ENCODE measurements around the gene DIO1.

Gene DIO1

DNA sequence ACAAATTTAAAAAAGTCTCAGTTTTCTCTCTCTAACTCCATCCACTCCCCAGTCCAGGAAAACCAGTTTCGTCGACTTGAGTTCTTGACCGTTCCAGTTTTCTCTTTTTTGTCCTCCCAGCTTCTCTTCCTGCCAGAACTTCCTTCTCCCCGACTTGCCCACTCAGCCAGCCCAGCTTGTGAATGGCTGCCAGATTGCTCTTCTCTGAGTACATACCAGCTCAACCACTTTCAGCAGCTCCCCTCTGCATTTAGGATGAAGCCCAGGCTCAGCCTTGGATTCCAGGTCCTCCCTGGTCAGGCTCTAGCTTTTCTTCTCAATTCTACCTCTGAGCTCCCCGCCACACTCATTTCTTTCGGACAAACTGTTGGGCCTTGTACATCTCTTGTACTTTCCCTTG is 1.4 kb downstream of the DIO1 start:
- no peak for DNase-seq

DNA sequence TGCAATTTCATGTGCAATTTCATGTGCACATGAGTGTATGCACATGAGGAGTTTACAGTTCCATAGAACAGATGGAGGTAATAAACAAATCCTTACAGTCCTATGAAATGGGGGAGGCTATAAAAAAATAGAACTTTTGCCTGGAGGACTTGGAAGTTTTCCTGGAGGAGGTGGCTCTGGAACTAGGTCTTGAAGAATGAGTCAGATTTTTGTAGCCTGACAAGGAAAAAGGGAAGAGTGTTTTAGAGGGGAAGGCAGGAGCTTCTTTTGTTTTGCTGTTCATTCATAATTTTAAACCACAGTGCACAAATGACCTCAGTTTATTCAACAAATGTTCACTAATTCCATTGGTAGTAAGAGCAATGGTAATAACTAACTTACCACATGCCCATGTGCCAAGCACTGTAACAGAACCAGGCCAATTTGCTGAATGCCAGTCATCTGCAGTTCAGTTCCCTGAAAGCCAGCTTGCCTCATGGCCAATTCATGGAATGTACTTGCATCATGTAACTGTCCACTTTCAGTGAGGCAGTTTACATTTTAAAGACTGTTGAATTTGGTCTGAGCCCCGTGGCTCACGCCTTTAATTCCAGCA is 2.7 kb downstream of the DIO1 start:
- DNase-seq, result peak; percentile 67

DNA sequence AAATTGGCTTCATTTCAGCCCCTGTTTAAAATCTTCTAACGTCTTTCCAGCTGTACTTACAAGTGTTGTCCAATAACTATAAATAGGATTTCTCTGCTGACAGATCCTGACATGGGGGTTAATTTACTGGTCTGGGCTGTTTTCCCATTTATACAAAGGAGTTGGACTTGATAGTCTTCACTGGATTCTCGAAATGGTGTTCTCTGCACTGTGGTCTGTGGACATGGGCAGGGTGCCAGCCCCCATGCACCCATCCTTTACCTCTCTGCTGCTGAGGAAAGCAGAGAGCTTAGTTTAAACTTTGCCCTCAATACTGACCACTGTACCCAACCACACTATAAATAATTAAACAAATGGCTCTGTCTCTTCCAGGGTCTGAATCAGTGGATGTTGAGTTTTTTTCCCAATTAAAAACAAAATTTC is 5.2 kb downstream of the DIO1 start:
- no peak for DNase-seq

- no peak for DNase-seq
These were observed 5.7 kb downstream of the DIO1 start for GRCh38 chr1:53899708-53900107.

- no peak for DNase-seq
These were observed 8.5 kb downstream of the DIO1 start for GRCh38 chr1:53902235-53903138.

- DNase-seq, result no peak
These were observed 11.5 kb downstream of the DIO1 start for GRCh38 chr1:53905509-53905908.

DNA sequence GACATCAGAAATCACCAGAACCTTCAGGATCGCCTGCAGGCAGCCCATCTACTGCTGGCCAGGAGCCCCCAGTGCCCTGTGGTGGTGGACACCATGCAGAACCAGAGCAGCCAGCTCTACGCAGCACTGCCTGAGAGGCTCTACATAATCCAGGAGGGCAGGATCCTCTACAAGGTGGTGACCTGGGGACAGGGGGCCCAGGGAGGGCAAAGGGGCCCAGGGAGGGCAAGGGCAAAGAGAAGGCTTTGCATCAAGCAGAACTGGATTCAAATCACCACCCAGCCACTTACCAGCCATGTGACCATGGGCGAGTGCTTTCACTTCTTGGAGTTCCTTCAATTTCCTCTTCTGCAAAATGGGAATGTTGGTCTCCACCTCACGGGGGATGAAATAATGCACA is 12.1 kb downstream of the DIO1 start:
- no peak for DNase-seq

DNA sequence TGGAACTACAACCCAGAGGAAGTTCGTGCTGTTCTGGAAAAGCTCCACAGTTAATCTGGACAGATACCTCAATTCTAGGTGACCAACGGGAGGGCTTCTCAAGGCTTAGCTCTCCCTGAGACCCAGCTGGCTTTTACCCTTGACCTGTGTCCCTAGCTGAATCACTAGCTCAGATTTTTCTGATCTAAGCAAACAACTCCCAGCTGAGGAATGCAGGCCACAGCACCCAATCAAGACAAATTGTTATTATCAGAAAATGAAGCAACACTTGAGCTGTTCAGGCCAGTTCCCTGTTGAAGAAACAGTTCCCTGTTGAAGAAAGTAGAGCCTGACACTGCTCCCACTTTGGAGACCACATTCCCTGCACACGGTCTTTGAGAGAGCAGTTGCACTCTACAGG is 16.0 kb downstream of the DIO1 start:
- DNase-seq, result no peak

DNA sequence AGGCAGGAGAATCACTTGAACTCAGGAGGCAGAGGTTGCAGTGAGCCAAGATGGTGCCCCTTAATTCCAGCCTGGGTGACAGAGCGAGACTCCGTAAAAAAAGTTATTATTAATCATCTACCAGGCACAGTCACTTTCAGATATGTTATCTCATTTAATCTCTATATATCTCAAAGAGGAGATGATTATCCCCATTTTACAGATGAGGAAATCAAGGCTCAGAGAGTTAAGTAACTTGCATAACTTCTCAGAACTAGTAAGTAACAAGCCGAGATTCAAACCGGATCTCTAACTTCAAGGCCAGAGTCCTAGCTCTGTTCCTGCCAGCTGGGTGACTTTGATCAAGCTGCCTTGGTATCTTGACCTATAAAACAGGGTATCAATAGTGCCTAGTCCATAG is 17.5 kb downstream of the DIO1 start:
- DNase-seq, result no peak

- no peak for DNase-seq
These were observed 19.5 kb downstream of the DIO1 start for GRCh38 chr1:53913352-53914033.

DNA sequence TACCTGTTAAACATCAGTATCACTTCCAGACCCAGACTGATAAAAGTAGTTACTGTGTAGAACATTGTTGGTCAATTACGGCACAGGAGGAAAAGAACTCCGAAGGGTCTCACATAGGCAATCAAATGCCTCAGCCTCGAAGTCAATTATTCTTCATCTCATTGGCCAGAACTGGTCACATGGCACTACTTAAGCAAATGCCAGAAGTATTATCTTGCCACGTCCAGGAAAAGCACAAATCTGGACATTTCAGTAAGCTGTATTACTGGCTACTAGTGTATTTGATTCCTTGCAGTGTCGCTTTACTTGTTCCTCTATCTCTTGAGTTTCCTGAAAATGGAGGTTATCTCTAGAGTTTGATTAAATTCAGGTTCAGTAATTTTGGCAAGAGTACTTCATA is 24.4 kb downstream of the DIO1 start:
- no peak for DNase-seq

GRCh38 chr1:53919675-53920066 is 25.7 kb downstream of the DIO1 start:
- no peak for DNase-seq

DNA sequence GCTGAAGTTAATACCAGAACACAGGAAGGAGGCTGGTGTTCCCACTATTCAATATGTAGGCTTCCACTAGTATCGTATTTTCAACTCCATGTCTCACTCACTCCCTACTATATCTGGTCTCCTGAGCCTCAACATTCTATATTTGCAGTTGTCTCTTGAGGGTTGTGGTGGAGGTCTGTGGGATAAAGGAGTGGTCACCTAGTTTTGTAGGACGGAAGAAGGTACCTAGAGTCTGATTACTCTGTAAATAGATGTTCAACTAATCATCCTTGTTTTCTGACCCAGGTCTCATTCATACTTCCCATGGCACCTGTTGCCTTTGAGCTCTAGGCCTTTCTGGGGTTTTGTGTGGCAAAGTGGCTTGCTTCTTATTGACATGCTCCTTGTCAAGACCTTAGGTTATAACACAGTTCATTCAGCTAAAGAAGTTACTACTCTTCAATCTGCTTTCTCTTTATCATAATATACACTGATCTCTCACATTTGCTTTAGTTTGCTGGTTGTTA is 33.4 kb downstream of the DIO1 start:
- DNase-seq, result no peak

DNA sequence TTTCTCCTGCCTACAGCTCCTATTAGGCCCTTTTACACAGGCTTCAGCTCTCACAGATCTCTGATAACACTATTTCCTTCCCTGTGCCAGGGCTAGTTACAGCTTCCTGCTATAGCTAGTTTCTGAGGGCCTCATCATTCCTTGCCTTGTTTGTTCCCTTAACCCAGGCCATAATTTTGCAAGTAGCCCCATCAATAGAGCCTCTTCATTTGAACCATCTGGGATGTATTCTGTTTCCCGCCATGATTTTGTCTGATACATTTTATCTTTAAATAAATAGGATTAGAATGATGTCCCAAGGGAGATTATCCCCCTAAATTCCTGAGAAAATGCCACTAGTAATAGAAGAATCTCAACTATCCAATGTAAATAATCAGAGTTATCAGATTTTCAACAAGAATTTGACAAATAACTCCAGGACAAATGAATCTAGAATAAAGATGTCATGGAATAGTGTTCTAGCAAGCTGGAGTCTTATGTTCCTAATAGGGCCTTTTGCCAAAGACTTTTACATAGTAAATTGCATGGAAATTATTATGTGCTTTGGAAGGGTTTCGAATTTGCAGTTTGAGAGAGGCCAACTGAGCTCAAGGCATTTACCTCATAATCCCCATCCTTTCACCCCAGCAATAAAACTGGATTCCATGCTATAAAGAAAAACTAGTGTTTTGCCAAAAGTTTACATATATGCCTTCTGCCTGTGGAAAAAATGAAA is 35.4 kb downstream of the DIO1 start:
- DNase-seq, result no peak

DNA sequence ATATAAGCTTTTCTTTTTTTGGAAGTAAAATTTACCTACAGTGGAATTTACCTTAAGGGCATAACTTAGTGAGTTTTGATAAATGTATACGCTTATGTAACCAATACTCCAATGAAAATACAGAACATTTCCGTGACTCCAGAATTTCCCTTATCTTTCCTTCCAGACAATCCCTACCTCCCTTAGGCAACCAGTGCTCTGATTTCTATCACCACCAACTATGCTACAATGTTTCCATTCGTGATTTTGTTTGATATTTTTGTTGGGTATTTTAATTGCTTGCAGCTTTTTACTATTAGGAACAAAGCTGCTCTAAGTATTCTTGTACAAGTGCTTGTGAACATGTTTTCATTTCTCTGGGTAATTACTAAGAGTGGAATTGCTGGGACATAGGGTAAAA is 36.9 kb downstream of the DIO1 start:
- DNase-seq, result no peak

DNA sequence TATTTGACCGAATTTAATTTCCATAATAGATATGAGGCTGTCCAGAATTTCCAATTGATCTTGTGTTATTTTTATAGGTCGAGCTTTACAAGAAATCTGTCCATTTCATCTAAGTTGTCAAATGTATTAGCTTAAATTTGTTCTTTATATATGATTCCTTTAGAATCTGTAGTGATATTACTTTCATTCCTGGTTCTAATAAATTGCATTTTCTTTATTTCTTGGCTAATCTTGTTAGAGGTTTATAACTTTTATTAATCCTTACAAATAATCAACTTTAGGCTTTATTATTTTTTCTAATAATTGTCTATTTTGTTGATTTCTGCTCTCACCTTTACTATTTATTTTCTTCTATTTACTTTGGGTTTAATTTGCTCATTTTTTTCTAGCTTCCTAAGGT is 37.5 kb downstream of the DIO1 start:
- no peak for DNase-seq

DNA sequence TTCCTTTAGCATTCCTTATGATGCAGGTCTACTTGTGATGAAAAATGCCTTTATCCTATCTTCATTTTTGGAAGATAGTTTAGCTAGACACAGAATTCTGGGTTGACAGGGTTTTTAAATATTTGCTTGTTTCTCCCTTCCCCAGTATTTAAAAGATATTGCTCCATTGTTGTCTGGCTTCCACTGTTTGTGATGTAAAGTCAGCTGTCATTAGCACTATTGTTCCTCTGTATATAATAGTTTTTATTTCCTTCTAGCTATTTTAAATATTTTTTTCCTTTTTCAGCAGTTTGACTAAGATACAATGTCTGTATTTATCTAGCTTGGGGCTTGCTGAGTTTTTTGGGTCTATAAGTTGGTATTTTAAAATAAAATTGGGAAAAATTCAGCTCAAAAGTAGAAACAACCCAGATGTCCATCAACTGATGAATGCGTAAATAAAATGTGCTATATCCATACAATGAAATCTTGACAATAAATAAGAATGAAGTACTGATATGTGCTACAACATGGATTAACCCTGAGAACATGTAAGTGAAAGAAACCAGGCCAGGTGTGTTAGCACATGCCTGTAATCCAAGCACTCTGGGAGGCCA is 40.3 kb downstream of the DIO1 start:
- DNase-seq, result no peak

GRCh38 chr1:53936430-53936829 is 42.4 kb downstream of the DIO1 start:
- DNase-seq, result no peak

DNA sequence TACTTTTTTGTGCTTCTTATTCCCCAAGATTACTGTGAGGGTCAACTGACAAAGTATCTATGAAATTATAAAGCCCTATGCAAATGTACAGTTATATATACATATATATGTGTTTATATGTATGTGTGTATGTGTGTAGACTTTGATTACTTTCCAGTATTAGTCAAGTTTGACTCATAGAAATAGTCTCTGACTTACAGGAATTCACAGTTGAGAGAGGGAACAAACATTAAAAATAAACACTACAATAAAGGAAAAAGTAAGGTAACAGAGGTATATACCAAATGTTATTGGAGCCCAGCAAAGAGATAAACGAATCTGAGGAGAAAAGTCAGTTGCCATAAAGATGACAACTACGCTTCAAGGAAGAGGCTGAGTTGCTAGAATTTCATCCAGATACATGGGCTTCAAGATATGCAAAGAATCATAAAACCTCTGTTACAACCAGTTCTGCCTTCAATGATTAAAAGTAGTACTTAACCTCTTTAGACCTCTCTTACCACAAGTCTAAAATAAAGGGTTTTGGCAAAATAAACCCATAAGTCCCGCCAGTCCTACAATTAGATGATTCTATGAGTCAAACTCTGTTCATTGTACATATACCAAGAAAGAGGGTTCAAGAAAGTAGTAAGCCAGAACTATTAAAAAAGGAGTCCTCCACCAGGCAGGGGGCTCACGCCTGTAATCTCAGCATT is 44.3 kb downstream of the DIO1 start:
- no peak for DNase-seq

DNA sequence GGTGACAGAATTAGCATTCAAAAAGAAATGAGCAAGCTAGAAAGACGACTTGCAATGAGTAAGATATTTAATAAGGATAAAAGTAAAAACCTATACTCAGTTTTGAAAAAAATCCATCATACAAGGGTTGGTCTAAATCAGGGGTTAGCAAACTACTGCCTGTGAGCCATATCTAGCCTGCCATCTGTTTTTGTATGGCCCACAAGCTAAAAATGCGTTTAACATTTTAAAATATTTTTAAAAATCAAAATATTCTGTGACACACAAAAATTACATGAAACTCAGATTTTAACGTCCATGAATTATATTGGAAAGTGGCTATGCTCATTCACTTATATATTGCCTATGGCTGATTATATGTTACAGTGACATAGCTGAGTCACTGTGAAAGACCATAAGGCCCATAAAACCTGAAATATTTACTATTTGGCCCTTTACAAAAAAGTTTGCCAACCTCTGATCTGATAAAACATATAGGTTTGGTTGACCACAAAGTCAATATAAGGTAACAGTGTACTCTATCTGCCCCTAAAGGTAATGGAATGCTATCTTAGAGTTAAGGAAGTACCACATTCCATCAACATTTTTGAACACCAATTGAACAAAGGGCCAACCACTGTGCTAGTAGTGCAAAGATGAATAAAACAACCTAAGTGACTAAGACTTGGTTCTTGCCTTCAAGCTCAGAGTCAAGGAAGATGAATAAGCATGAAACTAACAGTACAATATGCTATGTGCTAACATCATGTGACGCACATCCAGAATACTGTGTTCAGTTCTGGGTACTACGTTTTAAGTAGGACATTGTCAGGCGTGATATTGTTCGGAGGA is 48.4 kb downstream of the DIO1 start:
- no peak for DNase-seq

DNA sequence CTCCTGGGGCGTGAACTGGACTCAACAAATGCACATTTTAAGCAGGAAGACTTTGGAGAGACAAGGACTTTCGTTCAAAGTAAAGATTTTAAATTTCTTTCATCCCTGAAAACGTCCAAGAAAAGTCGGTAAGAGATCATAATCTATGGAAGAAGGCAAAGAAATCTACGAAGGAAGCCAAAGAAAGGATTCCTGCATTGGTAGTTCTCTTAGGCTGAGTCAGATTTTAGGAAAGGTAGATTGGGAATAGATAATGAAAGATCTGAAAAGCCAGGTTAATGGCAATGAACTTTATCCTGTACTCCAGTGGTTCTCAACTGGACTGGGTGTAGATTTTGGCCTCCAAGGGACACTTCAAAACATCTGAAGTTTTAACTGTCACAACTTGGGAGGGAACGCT is 49.1 kb downstream of the DIO1 start:
- DNase-seq, result no peak
